GM23338 (cell line): ENCODE results near the gene LUC7L2. TPM values are rescaled to one million over a fixed set of nuclear protein-coding genes. Genes with fewer than 3 reads are reported as not detected.
A peak's percentile ranks its signal among the peaks of the same experiment; 100 is the strongest.

Experiments
- ATAC-seq: fragments of 200-7000 bp; cut with Tn5 transposase; 3 replicates; pipeline ENCODE4 v1.9.1; 2020
- DNase-seq: peaks from one replicate; pipeline ENCODE4 v3.0.0-alpha.2; 2015; ENCODE audit warnings: low spot score
- H2AFZ ChIP-seq: fragments of 200-600 bp; sonication (generic); 2 replicates; pipeline ENCODE4 v1.8.0; 2016; ENCODE audit warnings: antibody characterized with exemption, mild to moderate bottlenecking, moderate library complexity
- H3F3A ChIP-seq: fragments of 200-600 bp; sonication (generic); replicated peaks from 2 replicates; pipeline ENCODE4 v1.8.0; 2017; ENCODE audit warnings: antibody characterized with exemption, mixed run types, low read depth
- H3K27ac ChIP-seq: fragments of 200-600 bp; sonication (generic); 2 replicates; pipeline ENCODE4 v1.6.1; 2016; ENCODE audit warnings: low read depth
- H3K27me3 ChIP-seq: fragments of 200-600 bp; sonication (generic); 2 replicates; pipeline ENCODE4 v1.8.0; 2016; ENCODE audit warnings: mild to moderate bottlenecking, mixed run types, moderate library complexity; ENCODE audit not compliant: insufficient read depth
- H3K36me3 ChIP-seq: fragments of 200-600 bp; sonication (generic); 2 replicates; pipeline ENCODE4 v1.8.0; 2016; ENCODE audit warnings: mild to moderate bottlenecking; ENCODE audit not compliant: insufficient read depth
- H3K4me1 ChIP-seq: fragments of 200-600 bp; sonication (generic); 2 replicates; pipeline ENCODE4 v1.8.0; 2016; ENCODE audit warnings: mild to moderate bottlenecking, moderate library complexity; ENCODE audit not compliant: insufficient read depth
- H3K4me2 ChIP-seq: fragments of 200-600 bp; sonication (generic); 2 replicates; pipeline ENCODE4 v1.7.1; 2017; ENCODE audit warnings: mixed run types
- H3K4me3 ChIP-seq: fragments of 200-600 bp; sonication (generic); 2 replicates; pipeline ENCODE4 v1.6.1; 2016; ENCODE audit warnings: mixed run types
- H3K79me2 ChIP-seq: fragments of 200-600 bp; sonication (generic); replicated peaks from 2 replicates; pipeline ENCODE4 v1.8.0; 2017; ENCODE audit warnings: mild to moderate bottlenecking; ENCODE audit not compliant: insufficient read depth
- H3K9me2 ChIP-seq: fragments of 200-600 bp; sonication (generic); 2 replicates; pipeline ENCODE4 v1.8.0; 2017; ENCODE audit not compliant: insufficient read depth
- H4K20me1 ChIP-seq: fragments of 200-600 bp; sonication (generic); replicated peaks from 2 replicates; pipeline ENCODE4 v1.8.0; 2017; ENCODE audit warnings: mild to moderate bottlenecking; ENCODE audit not compliant: insufficient read depth
- H3K27ac Mint-ChIP-seq: 2 replicates; pipeline ENCODE4 v1.8.0; 2020; ENCODE audit warnings: inconsistent platforms, mild to moderate bottlenecking, moderate library complexity, mixed read lengths
- H3K27me3 Mint-ChIP-seq: 3 replicates; pipeline ENCODE4 v1.8.0; 2022; ENCODE audit warnings: low read depth, mild to moderate bottlenecking, moderate library complexity, mixed read lengths, inconsistent platforms; ENCODE audit not compliant: insufficient read depth, poor library complexity
- H3K36me3 Mint-ChIP-seq: 3 replicates; pipeline ENCODE4 v1.8.0; 2021; ENCODE audit warnings: low read depth, mild to moderate bottlenecking, inconsistent platforms, moderate library complexity, mixed read lengths
- H3K4me1 Mint-ChIP-seq: 3 replicates; pipeline ENCODE4 v1.8.0; 2020; ENCODE audit warnings: mild to moderate bottlenecking, inconsistent platforms, mixed read lengths
- H3K4me3 Mint-ChIP-seq: 3 replicates; pipeline ENCODE4 v1.8.0; 2021; ENCODE audit warnings: moderate library complexity, mild to moderate bottlenecking, inconsistent platforms, mixed read lengths
- H3K9me3 Mint-ChIP-seq: 3 replicates; pipeline ENCODE4 v1.8.0; 2020; ENCODE audit warnings: moderate library complexity, mild to moderate bottlenecking, inconsistent platforms, mixed read lengths
- CREB1 ChIP-seq: fragments of 250-450 bp; sonication (Bioruptor Pico); IDR thresholded peaks from 2 replicates; pipeline ENCODE4 v1.5.0; 2020; ENCODE audit warnings: low read depth, mild to moderate bottlenecking, moderate library complexity
- CTCF ChIP-seq, 2 experiments: fragments of 200-600 bp in 1 of 2; sonication (generic) in 1 of 2; conservative IDR thresholded peaks; 2 replicates each; pipeline versions ENCODE4 v1.5.1 to v1.6.1; 2016 to 2017; ENCODE audit warnings: antibody characterized with exemption in 2 of 2, low read depth in 2 of 2, mild to moderate bottlenecking in 2 of 2, moderate library complexity in 1 of 2
- EZH2 ChIP-seq: fragments of 200-600 bp; sonication (generic); IDR thresholded peaks from one replicate; pipeline ENCODE4 v1.8.0; 2017; ENCODE audit warnings: antibody characterized with exemption, mild to moderate bottlenecking, low read depth; ENCODE audit not compliant: unreplicated experiment
- EZH2phosphoT487 ChIP-seq: fragments of 200-600 bp; sonication (generic); IDR thresholded peaks from one replicate; pipeline ENCODE4 v1.8.1; 2018; ENCODE audit warnings: antibody characterized with exemption; ENCODE audit not compliant: unreplicated experiment
- JUNB ChIP-seq: IDR thresholded peaks from one replicate; pipeline ENCODE4 v1.6.1; 2016; ENCODE audit warnings: antibody characterized with exemption; ENCODE audit not compliant: unreplicated experiment
- NANOG ChIP-seq: IDR thresholded peaks from 2 replicates; pipeline ENCODE4 v1.6.1; 2016; ENCODE audit warnings: antibody characterized with exemption, borderline replicate concordance
- POLR2AphosphoS5 ChIP-seq: IDR thresholded peaks from 2 replicates; pipeline ENCODE4 v1.6.1; 2016; ENCODE audit warnings: antibody characterized with exemption, low read depth
- STAT1 ChIP-seq: IDR thresholded peaks from one replicate; pipeline ENCODE4 v1.6.1; 2016; ENCODE audit warnings: antibody characterized with exemption; ENCODE audit not compliant: unreplicated experiment
- ZNF114 ChIP-seq: fragments of 250-450 bp; sonication (Bioruptor Pico); IDR thresholded peaks from 2 replicates; pipeline ENCODE4 v1.5.0; 2020; ENCODE audit warnings: mild to moderate bottlenecking, moderate library complexity
- ZNF331 ChIP-seq: fragments of 250-450 bp; sonication (Bioruptor Pico); IDR thresholded peaks from 2 replicates; pipeline ENCODE4 v1.5.0; 2020; ENCODE audit warnings: low read depth, mild to moderate bottlenecking, moderate library complexity
- polyA plus RNA-seq: library from polyadenylated mRNA; unstranded; fragments of >200 nt; fragmentation: Nextera tagmentation; extraction: Ambion mirVana; gene quantifications from 2 replicates; pipeline ENCODE4 v1.2.1, GENCODE V29; 2016
- total RNA-seq: library from RNA; depleted of rRNA; stranded (reverse); fragments of >200 nt; shearing (Covaris generic); gene quantifications from 2 replicates; pipeline ENCODE4 v1.2.3, GENCODE V29; 2014
- TF ChIP-seq, protein P1 (sequence below): IDR thresholded peaks from one replicate; pipeline ENCODE4 v1.6.1; 2018; ENCODE audit warnings: antibody characterized with exemption; ENCODE audit not compliant: unreplicated experiment
- TF ChIP-seq, protein P2 (sequence below): IDR thresholded peaks from 2 replicates; pipeline ENCODE4 v1.6.1; 2016; ENCODE audit warnings: antibody characterized with exemption

Gene LUC7L2
- total and polyA plus RNA-seq, 2 experiments from 2014 or later = 40.3 to 57.3 TPM

DNA sequence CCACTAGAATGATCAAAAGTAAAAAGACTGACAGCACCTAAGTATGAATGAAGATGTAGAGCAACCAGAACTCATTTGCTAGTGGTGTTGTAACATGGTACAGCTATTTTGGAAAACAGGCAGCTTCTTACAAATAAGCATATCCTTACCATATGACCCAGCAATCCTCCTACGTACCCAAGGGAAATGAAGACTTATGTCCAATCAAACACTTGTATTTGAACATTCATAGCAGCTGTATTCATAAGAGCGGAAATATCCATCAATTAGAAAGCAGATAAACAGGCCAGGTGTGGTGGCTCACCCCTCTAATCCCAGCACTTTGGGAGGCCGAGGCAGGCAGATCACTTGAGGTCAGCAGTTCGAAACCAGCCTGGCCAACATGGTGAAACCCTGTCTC is 70.7 kb downstream of the LUC7L2 start (continued):
- TF ChIP-seq, protein P1, sequence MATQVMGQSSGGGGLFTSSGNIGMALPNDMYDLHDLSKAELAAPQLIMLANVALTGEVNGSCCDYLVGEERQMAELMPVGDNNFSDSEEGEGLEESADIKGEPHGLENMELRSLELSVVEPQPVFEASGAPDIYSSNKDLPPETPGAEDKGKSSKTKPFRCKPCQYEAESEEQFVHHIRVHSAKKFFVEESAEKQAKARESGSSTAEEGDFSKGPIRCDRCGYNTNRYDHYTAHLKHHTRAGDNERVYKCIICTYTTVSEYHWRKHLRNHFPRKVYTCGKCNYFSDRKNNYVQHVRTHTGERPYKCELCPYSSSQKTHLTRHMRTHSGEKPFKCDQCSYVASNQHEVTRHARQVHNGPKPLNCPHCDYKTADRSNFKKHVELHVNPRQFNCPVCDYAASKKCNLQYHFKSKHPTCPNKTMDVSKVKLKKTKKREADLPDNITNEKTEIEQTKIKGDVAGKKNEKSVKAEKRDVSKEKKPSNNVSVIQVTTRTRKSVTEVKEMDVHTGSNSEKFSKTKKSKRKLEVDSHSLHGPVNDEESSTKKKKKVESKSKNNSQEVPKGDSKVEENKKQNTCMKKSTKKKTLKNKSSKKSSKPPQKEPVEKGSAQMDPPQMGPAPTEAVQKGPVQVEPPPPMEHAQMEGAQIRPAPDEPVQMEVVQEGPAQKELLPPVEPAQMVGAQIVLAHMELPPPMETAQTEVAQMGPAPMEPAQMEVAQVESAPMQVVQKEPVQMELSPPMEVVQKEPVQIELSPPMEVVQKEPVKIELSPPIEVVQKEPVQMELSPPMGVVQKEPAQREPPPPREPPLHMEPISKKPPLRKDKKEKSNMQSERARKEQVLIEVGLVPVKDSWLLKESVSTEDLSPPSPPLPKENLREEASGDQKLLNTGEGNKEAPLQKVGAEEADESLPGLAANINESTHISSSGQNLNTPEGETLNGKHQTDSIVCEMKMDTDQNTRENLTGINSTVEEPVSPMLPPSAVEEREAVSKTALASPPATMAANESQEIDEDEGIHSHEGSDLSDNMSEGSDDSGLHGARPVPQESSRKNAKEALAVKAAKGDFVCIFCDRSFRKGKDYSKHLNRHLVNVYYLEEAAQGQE = no peak
- TF ChIP-seq ZNF331 (CRISPR knock-in tag) = no peak
- no peak for TF ChIP-seq STAT1
- TF ChIP-seq EZH2phosphoT487 = no peak
- TF ChIP-seq POLR2AphosphoS5 = no peak
- TF ChIP-seq CREB1 (CRISPR knock-in tag) = no peak
- no peak for TF ChIP-seq EZH2
- TF ChIP-seq, protein P2, sequence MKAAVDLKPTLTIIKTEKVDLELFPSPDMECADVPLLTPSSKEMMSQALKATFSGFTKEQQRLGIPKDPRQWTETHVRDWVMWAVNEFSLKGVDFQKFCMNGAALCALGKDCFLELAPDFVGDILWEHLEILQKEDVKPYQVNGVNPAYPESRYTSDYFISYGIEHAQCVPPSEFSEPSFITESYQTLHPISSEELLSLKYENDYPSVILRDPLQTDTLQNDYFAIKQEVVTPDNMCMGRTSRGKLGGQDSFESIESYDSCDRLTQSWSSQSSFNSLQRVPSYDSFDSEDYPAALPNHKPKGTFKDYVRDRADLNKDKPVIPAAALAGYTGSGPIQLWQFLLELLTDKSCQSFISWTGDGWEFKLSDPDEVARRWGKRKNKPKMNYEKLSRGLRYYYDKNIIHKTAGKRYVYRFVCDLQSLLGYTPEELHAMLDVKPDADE = no peak

- H3F3A ChIP-seq = peaks cover 4% of the 10 kb centered on the region; the same call in 1 of the 2 replicates
- H3K79me2 ChIP-seq = no peaks in the 10 kb centered on the region
- Mint-ChIP-seq H3K27me3 (peaks cover 2% of the 10 kb centered on the region), H3K36me3 (no peaks in the 10 kb centered on the region), H3K27ac (no peak overlapping the region; the same call in 1 of the 2 replicates), H3K9me3 (no peaks in the 10 kb centered on the region), H3K4me3 (no peak overlapping the region), H3K4me1 (peaks cover 8% of the 10 kb centered on the region; the same call in 2 of the 3 replicates)
- H3K4me2 ChIP-seq = no peak overlapping the region
- no peaks in the 10 kb centered on the region for H4K20me1 ChIP-seq
- no peaks in the 10 kb centered on the region for H3K9me2 ChIP-seq
- H3K27ac ChIP-seq = peak overlapping the region; percentile 65
- no peak overlapping the region for H3K4me3 ChIP-seq
- H2AFZ ChIP-seq = no peak overlapping the region
- ATAC-seq (no peak), DNase-seq (no peak)
- no peaks in the 10 kb centered on the region for H3K4me1 ChIP-seq
- no peaks in the 10 kb centered on the region for H3K36me3 ChIP-seq
- H3K27me3 ChIP-seq = no peaks in the 10 kb centered on the region
- TF ChIP-seq, protein P1 = no peak
- no peak for TF ChIP-seq ZNF114 (CRISPR knock-in tag)
- no peak for TF ChIP-seq ZNF331 (CRISPR knock-in tag)
- no peak for TF ChIP-seq NANOG
- TF ChIP-seq JUNB = no peak
- no peak for TF ChIP-seq EZH2
- no peak for TF ChIP-seq CTCF (conservative IDR thresholded peaks at IDR 0.05; ENCODE audit: low read depth in 2 of 2)
- TF ChIP-seq, protein P2 = no peak
Observed at GRCh38 chr7:139431010-139431409, 71.3 kb downstream of the LUC7L2 start.
